ENCODE results near the gene TNFRSF8. TPM values are rescaled to one million over a fixed set of nuclear protein-coding genes. Genes with fewer than 3 reads are reported as not detected.

TNFRSF8 gene
- total RNA-seq, 1 donor from 2014 or later = not detected

DNA sequence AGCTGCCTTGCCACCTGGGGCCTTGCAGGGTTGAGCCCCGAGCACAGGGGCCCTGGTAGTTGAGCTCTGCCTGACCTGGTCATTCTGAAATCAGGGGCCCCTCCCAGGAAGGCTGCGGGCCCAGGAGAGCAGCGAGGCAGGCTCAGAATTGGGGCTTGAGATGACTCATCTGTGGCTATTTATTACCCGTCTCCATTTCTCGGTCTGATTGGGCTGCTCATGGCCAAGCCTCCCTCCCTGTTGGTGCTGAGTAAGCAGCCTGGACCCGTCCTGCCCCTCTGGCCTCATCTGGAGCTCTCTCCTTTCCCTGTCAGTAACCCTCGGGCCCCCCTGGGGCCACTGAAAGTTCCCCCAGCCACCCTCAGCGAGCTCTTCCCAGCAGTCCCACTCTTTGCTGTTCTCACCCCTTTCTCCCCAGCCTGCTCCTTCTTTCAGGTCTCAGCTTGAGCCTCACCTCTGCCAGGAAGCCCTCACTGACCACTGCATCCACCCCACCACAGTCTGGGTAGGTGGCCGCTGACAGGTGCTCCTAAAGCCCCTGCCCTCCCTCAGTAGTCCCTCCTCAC is 11.0 kb upstream of the TNFRSF8 start:
- TF ChIP-seq, protein P1, sequence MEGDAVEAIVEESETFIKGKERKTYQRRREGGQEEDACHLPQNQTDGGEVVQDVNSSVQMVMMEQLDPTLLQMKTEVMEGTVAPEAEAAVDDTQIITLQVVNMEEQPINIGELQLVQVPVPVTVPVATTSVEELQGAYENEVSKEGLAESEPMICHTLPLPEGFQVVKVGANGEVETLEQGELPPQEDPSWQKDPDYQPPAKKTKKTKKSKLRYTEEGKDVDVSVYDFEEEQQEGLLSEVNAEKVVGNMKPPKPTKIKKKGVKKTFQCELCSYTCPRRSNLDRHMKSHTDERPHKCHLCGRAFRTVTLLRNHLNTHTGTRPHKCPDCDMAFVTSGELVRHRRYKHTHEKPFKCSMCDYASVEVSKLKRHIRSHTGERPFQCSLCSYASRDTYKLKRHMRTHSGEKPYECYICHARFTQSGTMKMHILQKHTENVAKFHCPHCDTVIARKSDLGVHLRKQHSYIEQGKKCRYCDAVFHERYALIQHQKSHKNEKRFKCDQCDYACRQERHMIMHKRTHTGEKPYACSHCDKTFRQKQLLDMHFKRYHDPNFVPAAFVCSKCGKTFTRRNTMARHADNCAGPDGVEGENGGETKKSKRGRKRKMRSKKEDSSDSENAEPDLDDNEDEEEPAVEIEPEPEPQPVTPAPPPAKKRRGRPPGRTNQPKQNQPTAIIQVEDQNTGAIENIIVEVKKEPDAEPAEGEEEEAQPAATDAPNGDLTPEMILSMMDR (IDR thresholded peaks at IDR 0.05; ENCODE audit: insufficient read depth, low read length, severe bottlenecking) = no peak
- Histone ChIP-seq H3K36me3 (ENCODE audit: control insufficient read depth, insufficient read depth, low read length) (no peaks in the 10 kb centered on the region), H3K27me3 (ENCODE audit: control insufficient read depth, insufficient read depth, low read length) (peaks cover 2% of the 10 kb centered on the region), H3K4me3 (ENCODE audit: low read depth, low read length) (no peak overlapping the region)
- FAIRE-seq (no peak), DNase-seq (ENCODE audit: low read depth) (peak; percentile 84)

DNA sequence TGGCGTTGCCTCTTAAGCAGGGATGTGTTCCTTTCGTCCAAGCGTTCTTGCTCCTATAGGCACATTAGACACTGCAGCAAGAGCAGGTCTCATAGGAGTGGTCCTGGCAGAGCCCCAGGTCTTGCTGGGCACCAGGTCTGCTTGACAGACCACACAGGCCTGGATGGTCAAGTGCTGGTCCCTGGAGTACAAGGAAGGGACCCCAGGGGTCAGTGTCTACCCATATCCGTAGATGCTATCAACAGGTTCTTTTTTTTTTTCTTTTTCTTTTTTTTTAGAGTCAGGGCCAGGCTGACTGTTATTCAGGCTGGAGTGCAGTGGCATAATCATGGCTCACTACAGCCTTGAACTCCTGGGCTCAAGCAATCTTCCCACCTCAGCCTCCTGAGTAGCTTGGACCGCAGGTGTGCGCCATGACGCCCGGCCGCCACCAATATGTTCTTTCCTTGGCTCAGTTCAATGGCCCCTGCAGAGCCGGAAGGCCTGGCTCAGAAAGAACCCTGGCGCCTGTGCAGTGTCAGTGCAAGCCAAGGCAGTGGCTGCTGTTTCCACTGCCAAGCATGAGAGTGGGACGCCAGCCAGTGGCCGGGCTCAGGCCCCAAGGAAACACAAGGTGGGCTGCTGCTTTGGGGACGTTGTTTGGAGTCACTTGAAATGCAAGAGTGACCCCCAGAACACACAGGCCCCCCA is 10.0 kb upstream of the TNFRSF8 start:
- DNase-seq (ENCODE audit: low read depth) (no peak), FAIRE-seq (no peak)

DNA sequence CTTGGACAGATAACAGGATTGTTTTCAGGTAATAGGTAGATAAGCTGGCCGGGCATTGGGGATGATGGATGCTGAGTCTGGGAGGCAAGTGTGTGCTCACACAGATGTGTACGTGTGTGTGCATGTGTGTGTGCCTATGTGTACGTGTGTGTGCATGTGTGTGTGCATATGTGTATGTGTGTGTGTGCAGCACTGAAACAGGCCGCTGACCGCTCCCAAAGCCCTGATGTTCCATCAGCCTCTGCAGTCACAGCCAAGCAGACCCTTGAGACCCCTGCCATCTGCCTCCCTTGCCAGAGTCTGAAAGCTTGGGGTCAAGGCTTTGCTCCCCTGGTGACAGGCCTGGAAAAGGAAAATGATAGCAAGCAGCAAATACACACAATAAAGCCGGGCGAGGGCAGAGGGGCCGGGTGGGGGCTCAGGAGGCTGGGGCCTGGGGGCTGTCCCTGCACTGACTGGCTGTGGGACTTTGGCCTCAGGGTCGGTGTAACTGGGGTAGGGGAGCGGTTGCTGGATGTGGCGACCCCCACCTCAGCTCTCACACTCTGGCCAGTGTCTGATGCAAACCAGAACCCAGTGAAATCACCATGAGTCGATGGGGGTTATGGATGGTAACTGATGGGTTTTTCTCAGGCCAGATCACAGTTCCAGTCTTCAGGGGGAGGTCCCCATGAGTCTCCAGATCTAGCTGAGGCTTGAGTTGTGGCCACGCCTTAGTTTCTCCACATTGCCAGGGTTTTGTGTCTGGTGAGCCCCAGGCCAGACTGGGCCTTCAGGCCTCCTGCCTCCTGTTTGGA is 9.2 kb upstream of the TNFRSF8 start:
- TF ChIP-seq, protein P1 (IDR thresholded peaks at IDR 0.05; ENCODE audit: insufficient read depth, low read length, severe bottlenecking) = no peak
- Histone ChIP-seq H3K4me3 (ENCODE audit: low read depth, low read length) (no peak overlapping the region), H3K27me3 (ENCODE audit: control insufficient read depth, insufficient read depth, low read length) (no peaks in the 10 kb centered on the region), H3K36me3 (ENCODE audit: control insufficient read depth, insufficient read depth, low read length) (no peaks in the 10 kb centered on the region)
- FAIRE-seq = peak; percentile 90
- peak; percentile 20 for DNase-seq (ENCODE audit: low read depth)

More for the DNA sequence above, 10.0 kb upstream of the TNFRSF8 start:
- Histone ChIP-seq H3K4me3 (ENCODE audit: low read depth, low read length) (no peak overlapping the region), H3K36me3 (ENCODE audit: control insufficient read depth, insufficient read depth, low read length) (no peaks in the 10 kb centered on the region), H3K27me3 (ENCODE audit: control insufficient read depth, insufficient read depth, low read length) (no peaks in the 10 kb centered on the region)
- TF ChIP-seq, protein P1 (IDR thresholded peaks at IDR 0.05; ENCODE audit: insufficient read depth, low read length, severe bottlenecking) = no peak

DNA sequence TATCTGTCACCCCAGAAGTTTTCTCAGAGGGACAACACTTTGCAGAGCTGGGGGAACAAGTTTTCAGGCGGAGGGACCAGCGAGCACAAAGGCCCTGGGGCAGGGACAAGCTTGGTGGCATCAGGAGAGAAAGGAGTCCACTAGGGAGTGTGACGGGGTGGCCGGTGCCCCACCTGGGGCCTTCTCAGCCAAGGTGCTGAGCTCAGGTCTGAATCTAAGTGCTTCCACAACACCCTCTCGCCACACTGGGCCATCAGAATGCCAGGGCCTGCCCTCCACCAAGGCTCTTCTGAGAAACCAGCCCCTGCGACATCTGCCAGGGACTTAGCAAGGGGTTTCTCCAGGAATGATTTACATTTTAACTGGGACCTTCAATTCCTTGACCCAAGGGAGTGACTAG is 7.8 kb upstream of the TNFRSF8 start:
- FAIRE-seq (no peak), DNase-seq (ENCODE audit: low read depth) (no peak)
- no peaks in the 10 kb centered on the region for H3K27me3 ChIP-seq (ENCODE audit: control insufficient read depth, insufficient read depth, low read length)
- H3K36me3 ChIP-seq (ENCODE audit: control insufficient read depth, insufficient read depth, low read length) = no peaks in the 10 kb centered on the region
- TF ChIP-seq, protein P1 (IDR thresholded peaks at IDR 0.05; ENCODE audit: insufficient read depth, low read length, severe bottlenecking) = no peak
- H3K4me3 ChIP-seq (ENCODE audit: low read depth, low read length) = no peak overlapping the region

DNA sequence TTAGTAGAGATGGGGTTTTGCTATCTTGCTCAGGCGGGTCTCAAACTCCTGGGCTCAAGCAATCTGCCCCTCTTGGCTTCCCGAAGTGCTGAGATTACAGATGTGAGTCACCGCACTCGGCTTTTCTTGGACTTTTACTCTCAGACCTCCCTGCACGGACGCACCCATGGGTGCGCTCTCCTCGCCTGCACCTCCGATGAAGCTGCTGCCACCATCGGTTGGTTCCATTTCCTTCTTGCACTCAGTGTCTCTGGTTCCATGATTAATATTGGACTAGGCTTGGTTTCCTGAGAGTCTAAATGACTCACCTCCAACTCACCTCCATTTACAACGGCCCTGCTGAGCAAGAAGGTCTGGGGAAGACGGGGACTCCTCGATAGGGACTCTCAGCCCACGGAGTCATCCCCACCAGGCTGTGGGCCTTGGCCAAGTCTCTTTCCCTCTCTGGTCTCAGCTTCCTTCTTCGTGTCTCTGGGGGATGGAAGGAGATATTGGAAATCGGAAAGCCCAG is 6.7 kb upstream of the TNFRSF8 start:
- no peak for FAIRE-seq
- Histone ChIP-seq H3K4me3 (ENCODE audit: low read depth, low read length) (no peak overlapping the region), H3K27me3 (ENCODE audit: control insufficient read depth, insufficient read depth, low read length) (peaks cover 2% of the 10 kb centered on the region), H3K36me3 (ENCODE audit: control insufficient read depth, insufficient read depth, low read length) (no peaks in the 10 kb centered on the region)
- TF ChIP-seq, protein P1 (IDR thresholded peaks at IDR 0.05; ENCODE audit: insufficient read depth, low read length, severe bottlenecking) = no peak
- DNase-seq (ENCODE audit: low read depth) = peak; percentile 84
